Dedifferentiated amniotic fluid mesenchymal stem cell (primary cell): ENCODE data around the gene ARHGEF26.
"Not testable (repeated sequence)": the region's sequence is repeated elsewhere in the genome, so short reads cannot be mapped to it uniquely, and the experiment has no call there.

Experiments
- DNase-seq: peaks from one replicate; pipeline ENCODE4 v3.0.0-alpha.2; 2016; ENCODE audit errors: extremely low spot score

Gene ARHGEF26, protein sequence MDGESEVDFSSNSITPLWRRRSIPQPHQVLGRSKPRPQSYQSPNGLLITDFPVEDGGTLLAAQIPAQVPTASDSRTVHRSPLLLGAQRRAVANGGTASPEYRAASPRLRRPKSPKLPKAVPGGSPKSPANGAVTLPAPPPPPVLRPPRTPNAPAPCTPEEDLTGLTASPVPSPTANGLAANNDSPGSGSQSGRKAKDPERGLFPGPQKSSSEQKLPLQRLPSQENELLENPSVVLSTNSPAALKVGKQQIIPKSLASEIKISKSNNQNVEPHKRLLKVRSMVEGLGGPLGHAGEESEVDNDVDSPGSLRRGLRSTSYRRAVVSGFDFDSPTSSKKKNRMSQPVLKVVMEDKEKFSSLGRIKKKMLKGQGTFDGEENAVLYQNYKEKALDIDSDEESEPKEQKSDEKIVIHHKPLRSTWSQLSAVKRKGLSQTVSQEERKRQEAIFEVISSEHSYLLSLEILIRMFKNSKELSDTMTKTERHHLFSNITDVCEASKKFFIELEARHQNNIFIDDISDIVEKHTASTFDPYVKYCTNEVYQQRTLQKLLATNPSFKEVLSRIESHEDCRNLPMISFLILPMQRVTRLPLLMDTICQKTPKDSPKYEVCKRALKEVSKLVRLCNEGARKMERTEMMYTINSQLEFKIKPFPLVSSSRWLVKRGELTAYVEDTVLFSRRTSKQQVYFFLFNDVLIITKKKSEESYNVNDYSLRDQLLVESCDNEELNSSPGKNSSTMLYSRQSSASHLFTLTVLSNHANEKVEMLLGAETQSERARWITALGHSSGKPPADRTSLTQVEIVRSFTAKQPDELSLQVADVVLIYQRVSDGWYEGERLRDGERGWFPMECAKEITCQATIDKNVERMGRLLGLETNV

DNA sequence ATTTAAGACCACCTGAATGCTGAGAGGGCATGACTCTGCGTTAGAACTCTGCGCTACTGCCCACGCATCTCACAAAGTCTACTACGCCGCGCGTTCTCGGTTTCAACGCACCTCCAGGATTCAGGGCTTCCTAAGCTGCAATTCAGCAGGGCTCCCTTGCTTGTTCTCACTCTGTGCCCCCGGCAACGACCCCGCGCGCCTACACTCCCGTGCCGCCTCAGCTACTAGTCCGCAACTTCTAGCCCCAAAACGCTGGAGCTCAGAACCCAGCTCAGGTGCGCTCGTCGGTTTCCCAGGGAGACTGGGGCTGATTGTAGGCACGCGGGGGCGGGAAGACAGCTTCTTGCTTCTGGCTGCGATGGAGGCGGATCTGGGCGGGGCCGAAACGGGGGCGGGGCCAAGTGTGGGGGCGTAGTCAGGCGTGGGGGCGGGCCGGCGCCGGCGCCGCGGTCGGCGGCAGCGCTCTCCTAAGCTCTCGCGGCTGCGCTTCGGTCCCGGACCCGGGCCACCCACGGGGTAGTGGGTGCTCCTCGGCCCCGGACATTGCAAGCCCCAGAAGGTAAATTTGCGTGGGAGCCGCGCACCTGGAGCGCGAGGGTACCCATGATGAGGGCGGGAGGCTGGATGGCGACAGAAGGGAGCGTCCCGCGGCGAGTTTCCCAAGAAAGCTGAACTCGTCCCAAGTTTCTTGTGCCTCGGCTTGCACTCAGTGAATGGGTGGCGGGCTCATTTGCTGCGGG is at the start of gene ARHGEF26:
Gene ARHGEF26, plus strand, starts transcription at position 430 of the 740 bp plus-strand sequence. CDS start 603 bp downstream, outside the sequence.
- no peak for DNase-seq

DNA sequence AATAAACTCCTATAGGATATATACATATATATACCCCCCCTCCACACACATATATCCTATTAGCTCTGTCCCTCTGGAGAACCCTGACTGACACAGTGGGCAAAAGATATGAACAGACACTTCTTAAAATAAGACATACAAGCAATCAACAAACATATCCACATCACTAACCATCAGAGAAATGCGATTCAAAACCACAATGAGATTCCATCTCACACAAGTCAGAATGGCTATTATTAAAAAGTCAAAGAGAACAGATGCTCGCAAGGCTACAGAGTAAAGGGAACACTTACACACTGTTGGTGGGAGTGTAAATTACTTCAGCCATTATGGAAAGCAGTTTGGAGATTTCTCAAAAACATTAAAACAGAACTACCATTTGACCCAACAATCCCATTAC is 46.2 kb upstream of the ARHGEF26 start:
- DNase-seq, result no peak

DNA sequence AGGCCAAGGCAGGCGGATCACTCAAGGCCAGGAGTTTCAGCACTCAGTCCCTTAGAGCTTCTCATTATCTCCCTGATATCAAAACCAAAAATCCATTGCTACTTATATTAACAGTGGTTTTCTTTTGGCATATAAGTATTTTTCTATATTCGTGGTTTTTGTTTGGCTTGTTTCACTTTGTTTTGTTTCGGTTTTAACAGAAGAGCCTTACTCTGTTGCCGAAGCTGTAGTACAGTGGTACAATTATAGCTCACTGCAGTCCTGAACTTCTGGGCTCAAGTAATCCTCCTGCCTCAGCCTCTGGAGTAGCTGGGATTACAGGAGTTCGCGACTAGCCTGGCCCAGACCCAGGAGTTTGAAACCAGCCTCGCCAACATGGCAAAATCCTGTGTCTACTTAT is 42.5 kb upstream of the ARHGEF26 start:
- DNase-seq, result no peak

DNA sequence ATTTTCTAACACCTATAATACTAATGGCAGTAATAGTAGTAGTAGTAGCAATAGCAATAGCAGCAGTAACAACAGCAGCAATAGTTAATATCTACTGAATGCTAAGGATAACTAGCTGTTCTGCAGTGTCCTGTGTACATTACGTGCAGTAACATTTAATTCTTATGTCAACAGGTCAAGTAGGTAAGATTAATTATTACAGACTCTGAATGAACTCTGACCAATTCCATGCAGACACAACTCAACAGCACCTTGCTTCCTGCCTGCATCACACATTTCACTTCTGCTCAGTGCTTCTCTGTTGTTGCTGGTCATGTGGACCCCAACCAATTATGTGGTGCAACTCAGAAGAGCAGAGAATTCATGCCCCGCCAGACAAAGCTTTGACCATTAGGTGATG is 39.9 kb upstream of the ARHGEF26 start:
- DNase-seq, result no peak

DNA sequence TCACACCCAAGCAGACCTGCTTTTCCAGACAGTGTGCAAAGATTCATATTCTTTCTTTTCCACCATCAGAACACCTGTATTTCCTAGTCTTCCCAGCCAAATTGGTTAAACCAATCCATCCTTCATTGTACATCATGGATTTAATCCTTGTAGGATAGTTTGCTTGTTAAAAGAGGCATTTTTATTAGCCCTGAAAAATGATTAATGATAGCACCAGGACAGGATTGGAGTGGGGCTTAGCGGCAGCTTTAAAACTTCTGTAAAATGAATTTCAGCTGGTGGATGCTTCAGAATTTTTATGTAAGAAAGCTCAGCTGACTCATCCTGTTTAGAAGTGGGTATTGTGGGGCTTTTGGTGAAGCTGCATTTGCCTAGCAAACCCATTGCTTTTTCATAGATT is 36.1 kb upstream of the ARHGEF26 start:
- no peak for DNase-seq

DNA sequence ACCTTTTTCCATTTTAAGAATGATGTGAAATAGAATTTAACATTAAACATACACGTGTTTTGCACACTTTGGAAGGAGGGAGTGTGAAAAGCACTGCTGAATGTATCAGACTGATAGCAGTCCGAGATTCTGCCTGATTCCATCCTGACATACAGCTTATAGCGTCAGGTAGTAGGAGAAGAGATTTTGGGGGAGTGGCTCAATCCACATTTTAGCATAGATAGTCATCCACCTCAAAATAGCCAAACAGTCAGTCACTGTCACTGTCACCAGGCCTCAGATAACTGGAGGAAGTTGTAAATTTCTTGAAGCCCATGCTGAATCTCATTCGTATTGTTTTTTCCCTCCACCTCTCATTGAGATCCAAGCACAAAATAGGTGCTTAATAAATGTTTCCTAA is 35.4 kb upstream of the ARHGEF26 start:
- no peak for DNase-seq

DNA sequence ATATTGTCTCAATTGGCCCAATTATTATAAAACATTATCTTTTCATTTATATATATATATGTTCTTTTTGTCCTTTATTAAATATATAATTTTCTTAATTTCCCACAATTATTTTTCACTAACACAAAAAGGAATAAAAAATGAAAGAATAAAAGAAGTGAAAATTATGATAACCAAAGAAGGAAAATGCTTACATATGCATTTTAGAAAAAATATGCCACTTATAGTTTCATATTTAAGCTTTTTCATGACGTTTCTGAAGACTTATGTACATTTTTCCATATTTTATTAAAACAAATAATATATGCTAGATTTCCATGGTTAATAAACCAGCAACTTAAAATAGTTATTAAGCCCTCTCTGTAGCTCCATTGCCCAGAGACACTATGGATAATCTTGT is 34.9 kb upstream of the ARHGEF26 start:
- no peak for DNase-seq

DNA sequence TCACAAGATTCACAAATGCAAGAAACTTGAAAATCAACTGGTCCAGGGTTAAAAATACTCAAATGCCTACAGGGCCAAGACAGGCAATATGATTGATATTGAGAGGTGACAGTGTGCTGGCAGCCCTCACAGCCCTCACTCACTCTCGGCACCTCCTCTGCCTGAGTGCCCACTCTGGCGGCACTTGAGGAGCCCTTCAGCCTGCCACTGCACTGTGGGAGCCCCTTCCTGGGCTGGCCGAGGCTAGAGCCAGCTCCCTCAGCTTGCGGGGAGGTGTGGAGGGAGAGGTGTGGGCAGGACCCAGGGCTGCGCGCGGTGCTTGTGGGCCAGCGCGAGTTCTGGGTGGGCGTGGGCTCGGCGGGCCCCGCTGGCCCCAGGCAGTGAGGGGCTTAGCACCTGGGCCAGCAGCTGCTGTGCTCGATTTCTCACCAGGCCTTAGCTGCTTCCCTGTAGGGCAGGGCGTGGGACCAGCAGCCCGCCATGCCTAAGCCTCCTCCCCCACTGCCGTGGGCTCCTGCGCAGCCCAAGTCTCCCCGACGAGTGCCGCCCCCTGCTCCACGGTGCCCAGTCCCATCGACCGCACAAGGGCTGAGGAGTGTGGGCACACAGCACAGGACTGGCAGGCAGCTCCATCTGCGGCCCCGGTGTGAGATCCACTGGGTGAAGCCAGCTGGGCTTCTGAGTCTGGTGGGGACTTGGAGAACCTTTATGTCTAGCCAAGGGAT is 33.3 kb upstream of the ARHGEF26 start:
- DNase-seq, result not testable (repeated sequence)

DNA sequence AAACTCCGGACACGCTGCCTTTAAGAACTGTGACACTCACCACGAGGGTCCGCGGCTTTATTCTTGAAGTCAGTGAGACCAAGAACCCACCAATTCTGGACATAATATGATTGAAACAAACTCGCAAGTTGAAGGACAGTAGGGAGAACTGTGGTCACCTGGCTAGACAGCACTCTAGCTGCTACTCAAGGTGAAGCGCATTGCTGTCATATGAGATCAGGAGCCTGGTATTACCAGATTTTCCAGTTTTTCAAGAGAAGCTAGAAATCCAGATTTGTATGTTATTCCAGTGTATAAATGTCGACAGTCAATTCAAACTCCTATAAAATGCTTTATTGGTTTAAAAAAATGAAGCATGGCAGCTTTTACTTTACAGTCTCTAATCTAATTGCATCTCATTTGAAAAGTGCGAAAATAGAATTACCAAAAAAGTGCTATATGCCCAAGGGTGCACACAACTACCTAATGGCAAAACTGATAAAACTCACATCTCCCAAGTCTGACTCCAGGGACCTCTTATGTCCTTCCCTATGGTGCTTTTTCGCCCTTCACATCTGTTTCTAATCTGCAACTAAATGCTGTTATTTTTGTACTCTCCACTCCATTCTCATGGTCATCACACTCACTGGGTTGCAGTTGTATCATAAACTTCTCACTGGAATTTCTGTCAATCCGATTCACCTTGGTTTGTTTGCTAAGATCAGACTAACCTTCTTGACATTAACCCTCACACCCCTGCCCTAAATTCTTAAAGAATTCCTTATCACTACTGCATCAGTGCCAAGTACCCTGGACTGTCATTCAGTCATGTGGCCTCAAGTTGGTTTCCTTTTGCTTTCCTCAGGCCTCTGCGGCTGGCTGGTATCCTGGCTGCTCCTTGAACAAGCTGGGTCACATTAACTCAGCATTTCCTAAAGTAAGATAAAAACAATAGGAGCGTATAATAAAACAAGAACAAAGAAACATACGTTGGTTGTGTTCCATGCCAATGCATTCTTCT is 31.5 kb upstream of the ARHGEF26 start:
- no peak for DNase-seq

DNA sequence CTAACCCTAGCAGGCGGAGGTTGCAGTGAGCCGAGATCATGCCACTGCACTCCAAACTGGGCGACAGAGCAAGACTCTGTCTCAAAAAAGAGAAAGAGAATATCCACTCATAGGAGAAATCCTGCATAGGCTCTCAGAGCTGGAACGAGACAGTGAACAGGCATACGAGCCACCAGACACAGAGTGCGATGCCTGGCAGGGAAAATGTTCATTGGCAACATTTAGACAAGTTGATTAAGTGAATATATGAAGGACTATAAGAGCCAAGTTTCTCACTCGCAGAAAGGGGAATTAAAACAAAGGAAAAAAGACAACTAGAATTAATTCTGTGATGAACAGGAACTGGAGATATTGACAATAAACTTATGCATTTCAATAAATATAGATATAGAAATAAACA is 27.1 kb upstream of the ARHGEF26 start:
- no peak for DNase-seq

DNA sequence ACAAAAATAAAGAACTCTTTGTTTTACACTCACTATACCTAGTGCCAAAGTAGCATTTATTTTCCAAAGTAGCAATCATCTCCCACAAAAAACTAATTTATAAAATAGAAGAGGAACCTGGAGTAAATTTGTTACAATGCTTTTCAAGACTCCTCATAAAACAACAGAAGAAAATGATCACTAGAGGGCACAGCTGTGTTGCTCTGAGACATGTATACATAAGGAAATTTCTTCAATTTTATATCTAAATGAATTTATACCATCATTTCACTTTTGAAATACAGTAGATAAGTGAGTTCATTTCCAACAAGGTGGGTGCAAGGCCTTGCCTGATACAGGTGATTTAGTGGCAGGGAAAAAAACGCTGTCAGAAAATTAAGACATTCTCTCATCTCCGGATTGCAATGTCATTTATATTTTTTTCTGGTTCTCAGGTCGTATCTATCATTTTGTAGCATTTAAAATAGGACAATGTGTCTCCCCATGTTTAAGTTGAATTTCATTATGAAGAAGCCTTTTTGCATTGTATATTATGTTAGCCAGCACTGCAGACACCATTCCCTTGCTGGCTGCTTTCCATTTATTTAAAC is 25.3 kb upstream of the ARHGEF26 start:
- no peak for DNase-seq

DNA sequence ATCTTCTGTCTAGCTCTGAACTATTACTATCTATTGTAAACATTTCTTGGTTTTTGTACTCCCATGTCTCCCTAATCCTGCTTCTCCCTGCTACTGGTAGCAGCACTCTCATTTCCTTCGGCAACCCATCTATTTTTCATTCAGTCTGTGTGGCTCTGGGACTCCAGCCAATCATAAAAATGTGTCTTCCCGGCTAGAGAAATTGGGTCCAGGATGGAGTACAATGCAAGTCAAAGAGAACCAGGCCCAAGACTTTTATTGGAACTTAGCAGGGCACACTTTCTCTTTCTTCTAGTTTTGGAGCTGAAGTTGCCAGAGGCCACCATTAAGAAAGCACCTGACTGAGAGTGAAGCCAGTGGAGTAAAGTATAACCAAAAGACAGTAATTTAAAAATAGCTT is 22.8 kb upstream of the ARHGEF26 start:
- no peak for DNase-seq

DNA sequence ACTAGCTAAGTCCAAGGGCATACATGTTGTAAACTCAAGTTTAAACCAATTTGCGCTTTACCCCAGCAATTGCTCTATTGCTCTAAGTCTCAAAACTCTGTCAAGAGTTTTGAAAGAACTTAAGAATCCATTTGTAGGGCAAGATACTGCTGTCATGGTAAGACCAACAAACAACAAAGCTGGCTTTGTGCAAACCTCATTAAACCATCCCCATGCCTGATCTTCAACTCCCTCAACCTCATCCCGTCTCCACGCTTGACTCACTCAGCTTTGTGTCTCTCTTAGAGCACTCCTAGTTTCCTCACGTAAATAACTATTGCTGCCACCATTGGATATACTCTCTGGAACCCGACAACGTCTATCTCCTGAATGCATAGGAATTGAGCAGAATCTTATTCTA is 20.6 kb upstream of the ARHGEF26 start:
- no peak for DNase-seq

DNA sequence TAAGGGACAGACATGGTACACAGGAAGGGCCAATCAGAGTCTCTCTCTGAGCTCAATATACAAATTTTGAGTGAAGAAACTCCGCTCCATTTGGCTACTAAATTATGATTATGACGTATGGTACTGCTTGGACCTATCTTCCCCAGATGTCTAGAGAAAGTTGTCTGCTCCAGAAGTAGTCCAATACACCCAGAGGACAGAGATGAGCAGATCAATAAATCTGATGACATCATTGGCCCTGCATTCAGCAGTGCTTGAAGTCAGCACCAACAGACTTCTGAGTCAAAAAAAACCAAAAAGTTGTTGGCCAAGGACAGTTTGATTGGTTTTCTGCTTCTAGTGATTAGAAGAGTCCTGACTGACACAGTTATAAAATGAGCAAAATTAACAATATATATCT is 19.9 kb upstream of the ARHGEF26 start:
- DNase-seq, result no peak

DNA sequence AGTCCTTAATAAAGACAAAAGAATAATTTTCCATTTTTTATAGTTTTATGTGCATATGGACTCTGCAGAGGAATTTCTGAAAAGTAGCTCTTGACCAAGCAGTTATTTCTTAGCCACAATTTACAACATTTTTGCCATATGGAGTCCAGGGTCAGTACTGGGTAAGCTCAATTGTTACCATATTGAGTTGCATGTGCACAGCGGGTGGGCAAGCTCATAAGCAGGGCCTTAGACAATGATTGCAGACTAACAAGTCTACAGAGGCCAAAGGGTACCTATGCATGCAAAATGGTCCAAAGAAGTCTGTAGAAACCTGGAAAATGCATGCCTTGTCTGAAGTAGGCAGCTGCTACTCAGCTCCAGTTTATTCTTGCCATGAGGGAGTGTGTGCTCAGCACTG is 19.0 kb upstream of the ARHGEF26 start:
- DNase-seq, result no peak

DNA sequence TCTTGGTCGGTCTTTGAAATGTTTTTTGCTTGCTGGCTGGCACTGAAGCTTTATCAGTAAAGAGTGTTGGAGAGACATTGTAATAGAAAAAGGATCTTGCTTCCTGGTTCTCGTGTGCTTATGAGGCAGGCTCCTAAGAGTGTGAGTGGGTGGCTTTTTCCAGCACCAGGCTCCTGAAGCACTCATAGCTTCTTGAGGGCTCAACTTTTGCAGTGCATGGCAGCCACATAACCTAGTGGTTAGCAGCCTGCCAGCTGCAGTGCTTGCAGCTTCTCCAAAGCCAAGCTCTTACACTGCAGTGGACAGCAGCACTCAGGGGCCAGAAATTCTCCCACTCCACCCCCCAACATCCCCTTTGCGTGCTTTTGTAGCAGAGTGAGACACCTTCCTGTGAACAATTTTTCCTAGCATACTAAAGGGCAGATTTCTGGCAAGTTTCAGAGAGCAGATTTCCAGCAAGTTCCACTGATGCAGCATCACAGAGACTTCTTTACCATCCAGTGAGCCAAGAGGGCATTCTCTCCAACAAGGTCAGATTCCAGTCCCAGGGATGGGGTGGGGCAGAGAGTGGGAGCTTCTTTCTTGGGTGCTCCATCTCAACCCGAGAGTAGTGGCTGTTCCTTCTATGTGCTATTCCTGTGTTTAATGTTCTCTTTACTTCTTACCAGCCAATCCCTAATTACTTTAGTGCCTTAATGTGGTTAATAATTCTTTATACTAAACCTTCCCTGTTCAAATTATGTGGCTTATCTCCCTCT is 15.8 kb upstream of the ARHGEF26 start:
- no peak for DNase-seq

DNA sequence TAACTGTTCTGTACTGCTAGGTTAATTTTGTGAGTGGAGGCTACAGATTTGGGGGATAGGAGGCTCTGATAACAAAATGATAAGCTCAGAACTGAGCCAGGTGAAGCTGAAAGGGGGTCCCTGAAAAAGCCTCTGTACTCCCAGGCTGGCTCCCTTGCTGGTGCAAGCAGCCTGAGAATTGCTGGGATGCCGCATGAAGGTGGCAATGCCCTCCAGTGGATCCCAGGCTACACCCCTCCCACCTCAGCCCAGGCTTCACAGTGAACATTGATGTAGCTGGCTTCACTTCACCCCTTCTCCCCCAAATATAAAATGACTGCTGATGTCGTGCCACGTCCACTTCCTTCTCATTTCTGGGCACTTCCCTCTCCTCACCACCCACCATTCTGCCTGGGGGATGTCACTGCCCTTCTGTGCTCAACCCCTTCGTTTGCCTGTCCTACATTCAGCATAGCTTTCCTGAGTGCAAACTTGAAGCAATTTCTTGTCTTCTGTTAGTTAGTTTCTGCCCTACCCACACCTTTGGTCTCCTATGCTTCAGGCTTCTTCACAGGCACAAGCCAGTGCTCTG is 9.7 kb upstream of the ARHGEF26 start:
- DNase-seq, result no peak

DNA sequence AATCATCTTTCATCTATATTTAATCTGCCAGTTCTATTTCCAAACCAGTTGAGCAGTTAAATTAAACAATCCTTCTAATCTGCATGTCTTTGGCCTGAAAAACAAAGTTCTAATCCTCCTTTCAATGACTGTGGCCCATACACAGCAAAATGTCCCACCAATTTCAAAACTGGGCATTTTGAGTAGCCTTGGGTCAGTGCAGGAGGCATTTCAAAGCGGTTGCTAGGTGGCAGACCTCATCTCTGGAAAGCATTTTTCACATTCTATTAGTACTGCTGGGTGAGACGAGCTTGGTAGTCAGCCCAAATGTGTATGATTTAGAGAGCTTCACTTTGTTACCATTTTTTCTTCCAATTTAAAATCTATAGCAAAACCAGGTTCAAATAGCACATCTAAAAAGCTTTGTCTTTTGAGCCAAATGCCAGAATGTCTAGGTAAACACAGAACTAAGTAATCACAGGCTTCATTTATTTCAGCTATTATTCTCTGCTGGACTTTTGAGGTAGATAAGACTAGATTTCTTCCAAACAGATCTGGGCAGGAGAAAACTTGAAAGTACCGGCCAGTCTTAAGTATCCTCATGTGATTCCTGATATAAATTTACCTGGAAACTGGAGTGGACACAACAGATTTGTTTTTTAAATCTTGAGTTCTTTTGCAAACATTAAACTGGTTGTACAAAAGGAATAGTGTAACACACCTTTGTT is 8.9 kb upstream of the ARHGEF26 start:
- DNase-seq, result no peak
